ENCODE results near the gene UBE2C. TPM values are rescaled to one million over a fixed set of nuclear protein-coding genes. Genes with fewer than 3 reads are reported as not detected.

The UBE2C gene
- total RNA-seq, 1 experiment from 2014 or later = 268 TPM

DNA sequence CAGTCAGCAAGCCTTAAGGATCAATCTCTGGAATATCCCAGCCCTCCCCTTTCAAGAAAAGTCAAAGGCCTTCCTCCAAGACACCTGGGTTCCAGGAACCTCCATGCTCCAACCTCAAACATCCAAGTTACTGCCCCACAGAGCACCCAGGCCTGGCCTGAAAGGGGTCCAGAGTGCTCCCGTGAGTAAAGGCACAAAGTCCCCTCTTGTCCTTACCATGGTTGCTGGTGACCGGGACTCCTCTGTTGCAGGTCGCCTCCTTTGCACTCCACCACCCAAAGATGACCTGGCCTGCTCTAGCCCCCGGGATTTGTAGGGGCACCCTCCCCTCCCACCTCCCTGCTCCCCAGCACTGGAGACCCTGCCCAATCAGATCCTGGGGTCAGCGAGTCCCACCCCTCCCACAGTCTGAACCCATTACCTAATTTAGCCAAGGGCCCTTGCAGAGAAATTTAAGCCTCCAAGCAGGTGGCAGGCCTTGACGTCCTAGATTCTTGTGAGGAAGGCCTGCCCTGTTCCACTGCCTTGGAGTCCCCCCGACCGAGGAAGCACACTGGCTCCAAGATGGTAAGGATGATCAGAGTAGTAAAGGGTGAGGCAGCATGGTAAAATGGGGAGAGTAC is 14.7 kb downstream of the UBE2C start, which contains the start of gene TNNC2:
TSS of gene TNNC2 (minus strand) at position 283 of the 623 bp plus-strand sequence. CDS start at position 219, 64 bp downstream.
- Histone ChIP-seq H3K27ac (ENCODE audit: insufficient read length, low read depth, low read length) (no peak within 1 kb of the TSS), H2BK20ac (ENCODE audit: low read depth, low read length, poor library complexity, severe bottlenecking) (no peak within 1 kb of the TSS), H4K8ac (replicated peaks; ENCODE audit: insufficient read length, low read depth, low read length) (no peak within 1 kb of the TSS), H2BK12ac (ENCODE audit: insufficient read length, low read depth, low read length) (no peak within 1 kb of the TSS), H3K23ac (ENCODE audit: insufficient read length, low read depth, low read length) (no peak within 1 kb of the TSS), H2AK5ac (ENCODE audit: insufficient read length, low read length) (no peak within 1 kb of the TSS), H3K18ac (ENCODE audit: insufficient read length, low read depth, low read length) (no peak within 1 kb of the TSS), H3K14ac (ENCODE audit: insufficient read depth, low read length) (no peak within 1 kb of the TSS), H3K79me2 (ENCODE audit: insufficient read depth, low read length) (no peaks in the 10 kb centered on the region), H3K9ac (ENCODE audit: extremely low read depth, insufficient read length, low read length) (no peak within 1 kb of the TSS), H3K79me1 (ENCODE audit: insufficient read depth, low read depth, low read length, poor library complexity, severe bottlenecking) (no peaks in the 10 kb centered on the region), H2BK5ac (ENCODE audit: insufficient read length, low read length) (no peak within 1 kb of the TSS), H2BK15ac (ENCODE audit: low read depth, low read length) (no peak within 1 kb of the TSS), H3K56ac (ENCODE audit: insufficient read length, low read depth, low read length) (no peak within 1 kb of the TSS), H3K23me2 (ENCODE audit: insufficient read length, low read depth, low read length, poor library complexity, severe bottlenecking) (no peaks in the 10 kb centered on the region), H4K91ac (ENCODE audit: insufficient read length, low read depth, low read length) (no peak within 1 kb of the TSS), H3K4me1 (ENCODE audit: insufficient read depth, low read length) (no peaks in the 10 kb centered on the region), H3K4me2 (ENCODE audit: insufficient read depth, insufficient read length, low read length) (no peak within 1 kb of the TSS), H3T11ph (ENCODE audit: low read length) (no peak within 1 kb of the TSS), H2AFZ (ENCODE audit: low read length) (no peak within 1 kb of the TSS), H4K5ac (ENCODE audit: insufficient read length, low read depth, low read length) (no peak within 1 kb of the TSS), H3K4ac (ENCODE audit: low read depth, low read length) (no peak within 1 kb of the TSS), H2BK120ac (ENCODE audit: low read depth, low read length, poor library complexity, severe bottlenecking) (no peak within 1 kb of the TSS), H3K27me3 (ENCODE audit: insufficient read depth, low read length) (no peaks in the 10 kb centered on the region; the same call in 1 of the 2 replicates), H3K9me3 (ENCODE audit: control insufficient read depth, low read depth, low read length) (no peaks in the 10 kb centered on the region), H4K20me1 (ENCODE audit: control insufficient read depth, insufficient read depth, insufficient read length) (no peaks in the 10 kb centered on the region)
- DNase-seq = no peak
- H3K27me3 Mint-ChIP-seq (ENCODE audit: low read depth) = peaks cover 28% of the 10 kb centered on the region
- no CpG with 5 or more reads among the region's 8 CpGs for WGBS (ENCODE audit: extremely low coverage, insufficient read length, low lambda C conversion rate)
- no peak within 1 kb of the TSS for H3K4me3 Mint-ChIP-seq
- H3K36me3 Mint-ChIP-seq (ENCODE audit: insufficient read depth in 1 of 3, low read depth in 3 of 3) = no peaks in the 10 kb centered on the region; a peak in 1 of 7 replicates
- H3K9me3 Mint-ChIP-seq = no peaks in the 10 kb centered on the region; a peak in 1 of 5 replicates
- H3K27ac Mint-ChIP-seq = peak within 1 kb of the TSS in 1 of 3 experiments; percentile 82; a peak in 3 of 7 replicates
- H3K4me1 Mint-ChIP-seq = peaks cover 20 to 43% of the 10 kb centered on the region in 2 experiments
- TF ChIP-seq CTCF (conservative IDR thresholded peaks at IDR 0.05) = no peak
